Glomerular visceral epithelial cell (primary cell): ENCODE results near the gene GALM.

Source experiments
- DNase-seq: peaks from one replicate; pipeline ENCODE4 v3.0.0-alpha.2; 2016; ENCODE audit errors: extremely low spot score

The GALM gene

DNA sequence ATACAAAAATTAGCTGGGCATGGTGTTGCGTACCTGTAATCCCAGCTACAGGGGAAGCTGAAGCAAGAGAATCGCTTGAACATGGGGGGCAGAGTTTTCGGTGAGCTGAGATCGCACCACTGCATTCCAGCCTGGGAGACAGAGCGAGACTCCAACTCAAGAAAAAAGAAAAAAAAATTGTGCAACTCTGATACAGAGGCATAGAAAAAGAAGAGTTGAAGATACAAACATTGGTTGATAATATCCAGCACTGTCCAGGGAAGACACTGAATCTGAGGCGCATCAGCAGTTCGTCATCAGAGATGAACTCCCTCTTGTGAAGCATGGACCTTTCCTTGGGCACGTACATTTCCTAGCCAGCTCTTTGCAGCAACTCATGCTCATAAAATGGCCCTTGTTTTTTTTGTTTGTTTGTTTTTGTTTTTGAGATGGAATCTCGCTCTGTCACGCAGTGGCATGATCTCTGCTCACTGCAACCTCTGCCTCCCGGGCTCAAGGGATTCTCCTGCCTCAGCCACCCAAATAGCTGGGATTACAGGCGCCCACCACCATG is 16.7 kb upstream of the GALM start:
- no peak for DNase-seq

DNA sequence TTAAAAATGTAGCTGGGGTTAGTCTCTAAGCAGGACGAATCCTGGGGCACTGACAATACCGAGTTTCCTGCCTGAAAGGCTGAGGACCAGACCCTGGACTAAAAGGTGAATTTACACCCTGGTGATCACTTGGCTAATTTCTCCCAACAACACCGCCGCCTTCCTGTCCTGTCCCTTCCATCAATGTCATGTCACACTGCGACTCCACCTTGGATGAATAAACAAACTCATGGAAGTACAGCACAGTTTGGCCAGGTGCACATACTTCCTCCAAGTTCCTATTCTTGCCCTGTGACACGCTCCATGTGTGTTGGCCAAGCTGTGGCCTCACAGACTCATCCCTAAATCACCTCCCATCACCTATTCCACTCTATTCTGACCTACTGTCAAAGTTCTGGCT is 15.9 kb upstream of the GALM start:
- no peak for DNase-seq

DNA sequence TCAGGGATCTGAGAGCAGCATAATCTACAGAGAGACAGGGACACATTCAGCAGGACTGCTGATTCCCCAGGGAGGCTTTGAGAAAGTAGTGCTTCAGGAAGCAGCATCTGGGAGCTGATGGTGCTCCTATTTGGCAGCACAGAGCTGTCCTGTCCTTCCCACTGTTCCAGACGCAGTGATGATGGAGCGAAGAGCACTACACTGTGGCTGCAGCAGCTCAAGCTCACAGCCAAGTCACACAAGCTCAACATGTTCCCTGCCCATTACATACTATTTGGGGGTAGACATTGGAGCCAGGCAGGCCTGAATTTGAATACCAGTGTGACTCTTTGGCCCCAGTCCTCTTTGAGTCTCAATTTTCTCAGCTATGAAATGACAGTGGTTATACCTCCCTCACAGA is 15.2 kb upstream of the GALM start:
- no peak for DNase-seq

DNA sequence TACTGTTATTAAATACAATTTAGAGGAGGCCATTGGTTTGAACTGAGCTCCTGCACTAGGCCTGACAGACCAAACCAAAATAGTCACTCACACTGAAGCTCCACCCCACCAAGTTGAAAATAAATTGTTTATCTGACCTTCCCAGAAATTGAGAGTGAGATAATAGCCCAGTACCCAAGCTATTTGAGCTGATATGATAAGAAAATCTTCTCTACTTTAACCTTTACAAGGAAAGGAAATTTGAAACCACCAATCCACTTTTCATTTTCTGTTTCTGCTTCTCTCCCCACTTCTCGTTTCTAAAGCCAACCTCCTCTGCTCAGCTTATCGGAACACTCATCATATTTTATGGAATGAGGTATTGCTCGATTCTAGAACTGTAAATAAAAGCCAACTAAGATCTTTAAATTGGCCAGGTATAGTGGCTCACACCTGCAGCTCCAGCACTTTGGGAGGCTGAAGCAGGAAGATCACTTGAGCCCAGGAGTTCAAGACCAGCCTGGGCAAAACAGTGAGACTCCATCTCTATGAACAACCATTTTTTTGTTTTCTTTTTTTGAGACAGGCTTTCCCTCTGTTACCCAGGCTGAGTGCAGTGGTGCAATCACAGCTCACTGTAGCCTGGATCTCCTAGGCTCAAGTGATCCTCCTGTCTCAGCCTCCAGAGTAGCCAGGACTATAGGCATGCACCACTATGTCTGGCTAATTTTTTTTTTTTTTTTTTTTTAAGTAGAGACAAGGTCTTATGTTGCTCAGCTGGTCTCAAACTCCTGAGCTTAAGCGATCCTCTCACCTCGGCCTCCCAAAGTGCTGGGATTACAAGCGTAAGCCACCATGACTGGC is 13.3 kb upstream of the GALM start:
- no peak for DNase-seq

DNA sequence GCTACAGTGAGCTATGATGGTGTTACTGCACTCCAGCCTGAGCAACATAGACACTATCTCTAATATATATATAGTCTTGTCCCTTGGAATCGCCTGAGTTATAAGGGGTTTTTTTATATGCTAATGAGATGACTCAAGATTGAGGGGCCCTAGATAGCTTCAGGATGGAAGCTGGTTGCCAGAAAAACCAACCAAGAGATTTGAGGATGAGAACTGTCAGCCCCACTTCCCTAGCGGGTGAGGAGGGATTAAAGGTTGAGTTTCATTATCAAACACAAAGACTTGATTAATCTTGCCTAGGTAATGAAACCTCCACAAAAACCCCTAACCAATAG is 12.6 kb upstream of the GALM start:
- DNase-seq = no peak

DNA sequence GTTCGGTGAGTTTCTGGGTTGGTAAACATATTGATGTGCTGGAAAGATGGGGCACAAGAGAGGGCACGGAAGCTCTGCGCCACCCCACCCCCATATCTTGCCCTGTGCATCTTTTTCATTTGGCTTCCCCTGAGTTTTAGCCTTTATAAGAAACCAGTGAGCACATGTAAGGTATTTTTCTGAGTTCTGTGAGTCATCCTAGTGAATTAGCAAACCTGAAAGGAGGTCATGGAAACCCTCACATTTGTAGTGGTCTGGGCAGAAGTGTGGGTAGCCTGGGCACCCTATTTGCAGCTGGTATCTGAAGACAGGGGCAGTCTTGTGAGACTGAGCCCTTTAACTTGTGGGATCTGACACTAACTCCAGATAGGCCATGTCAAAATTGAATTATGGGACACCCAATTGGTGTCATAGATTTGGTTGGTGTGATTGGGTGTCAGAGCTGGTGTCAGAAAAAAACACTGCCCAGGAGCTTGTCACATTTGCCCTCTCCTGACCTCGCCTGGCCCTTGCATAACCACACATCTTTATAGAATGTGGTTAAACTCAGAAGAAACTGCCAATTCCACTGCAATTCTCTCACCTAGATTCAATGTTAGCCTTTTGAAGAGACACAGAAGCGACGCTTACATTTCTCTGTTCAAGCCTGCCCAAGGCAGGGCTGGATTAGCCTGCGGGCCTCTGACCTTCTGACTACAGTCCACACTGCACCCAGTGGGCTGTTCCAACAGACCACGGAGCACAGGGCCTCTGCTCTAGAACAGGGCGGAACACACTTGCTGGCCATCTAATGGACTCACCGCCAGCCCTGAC is 12.0 kb upstream of the GALM start:
- no peak for DNase-seq

DNA sequence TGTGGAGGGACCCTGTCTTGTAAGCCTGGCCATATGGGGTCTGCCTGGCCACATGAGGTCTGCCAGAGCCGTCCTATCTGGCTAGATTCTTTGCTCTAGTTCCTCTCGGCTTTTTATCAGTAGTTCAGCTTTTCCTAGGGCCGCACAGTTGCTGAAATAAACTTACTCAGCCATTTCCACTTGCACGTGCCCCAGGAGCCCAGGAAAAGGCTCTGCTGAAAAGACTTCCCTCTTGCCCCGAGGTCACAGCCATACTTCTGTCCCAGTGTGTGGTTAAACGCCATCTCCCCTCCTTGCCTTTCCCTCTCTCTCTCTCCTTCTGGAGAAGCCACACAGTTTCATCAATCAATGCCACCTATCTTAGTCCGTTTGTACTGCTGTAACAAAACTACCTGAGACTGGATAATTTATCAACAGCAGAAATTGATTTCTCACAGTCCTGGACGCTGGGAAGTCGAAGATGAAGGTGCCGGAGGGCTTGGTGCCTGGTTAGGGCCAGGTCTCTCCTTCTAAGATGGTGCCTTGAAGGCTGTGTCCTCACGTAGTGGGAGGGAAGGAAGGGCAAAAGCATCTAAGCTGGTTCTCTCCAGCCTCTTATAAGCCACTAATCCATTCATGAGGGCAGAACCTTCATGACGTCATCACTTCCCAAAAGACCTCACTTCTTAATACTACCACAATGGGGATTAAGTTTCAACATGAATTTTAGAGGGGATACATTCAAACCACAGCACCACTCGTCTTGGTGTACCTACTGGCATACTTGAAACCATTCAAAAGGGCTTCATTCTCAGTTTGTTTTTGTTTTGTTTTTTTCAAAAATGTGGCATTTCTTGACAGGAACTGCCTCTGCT is 11.2 kb upstream of the GALM start:
- DNase-seq = no peak

DNA sequence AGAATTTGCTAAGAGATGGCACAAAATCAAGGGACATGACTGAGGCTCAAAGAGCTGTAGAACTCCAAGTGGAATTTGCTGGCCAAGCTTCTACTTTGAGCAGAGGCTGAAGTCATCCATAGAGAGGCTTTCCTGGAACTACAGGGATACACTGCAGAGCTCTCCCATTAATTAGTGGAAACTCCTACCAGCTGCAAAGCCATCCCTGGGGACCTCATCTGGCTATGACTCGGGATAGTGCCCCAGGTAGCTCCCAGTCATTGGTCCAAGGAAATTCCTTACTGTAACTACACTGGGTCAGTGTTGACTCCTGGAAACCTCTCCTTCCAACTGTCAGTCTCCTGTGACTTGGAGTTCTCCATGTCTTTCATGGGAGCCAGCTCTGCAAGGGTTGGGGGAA is 10.5 kb upstream of the GALM start:
- DNase-seq = no peak

DNA sequence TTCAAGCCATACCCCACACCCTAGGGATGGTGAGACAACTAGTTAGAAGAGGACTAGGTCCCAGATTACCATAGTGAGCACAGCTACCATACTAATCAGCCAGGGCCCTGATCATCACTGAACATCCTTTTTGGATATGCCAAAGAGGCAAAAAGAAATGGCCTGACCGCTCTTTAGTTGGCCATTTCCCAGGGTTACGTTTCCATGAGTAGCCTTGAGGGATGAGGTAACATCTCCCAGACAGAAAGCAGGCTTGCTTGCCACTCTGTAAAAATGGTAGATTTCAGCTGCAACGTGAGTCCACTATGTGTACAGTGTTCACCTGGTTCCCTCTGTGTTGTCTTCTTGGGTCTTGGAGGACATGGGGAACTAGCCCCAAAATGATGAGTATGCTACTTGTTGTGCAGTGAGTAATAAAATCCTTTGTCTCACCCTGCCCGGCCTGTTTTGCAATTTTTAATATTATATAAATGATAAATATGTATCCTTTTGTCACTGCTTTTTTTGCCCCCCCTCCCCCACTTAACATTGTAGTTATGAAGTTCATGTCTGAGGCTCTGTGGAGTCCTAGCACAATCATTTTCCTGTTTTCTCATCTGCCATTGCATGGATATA is 8.9 kb upstream of the GALM start:
- no peak for DNase-seq

DNA sequence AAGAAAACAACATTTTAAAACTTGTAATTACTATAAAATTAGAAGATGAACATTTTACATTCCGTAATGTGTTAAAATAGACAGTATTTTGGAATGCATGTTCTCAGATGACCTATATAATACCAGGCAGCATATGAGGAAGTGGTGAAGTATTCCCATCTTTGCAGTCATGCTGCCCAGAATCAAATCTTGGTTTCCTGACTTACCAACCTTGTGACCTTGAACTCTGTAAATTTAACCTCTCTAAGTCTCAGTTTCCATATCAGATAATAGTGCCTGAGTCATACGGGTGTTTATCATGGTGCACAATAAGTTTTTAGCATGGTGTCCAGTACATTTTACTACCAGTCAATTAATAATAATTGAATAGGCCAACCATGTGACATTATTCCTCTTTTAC is 7.3 kb upstream of the GALM start:
- DNase-seq = no peak

DNA sequence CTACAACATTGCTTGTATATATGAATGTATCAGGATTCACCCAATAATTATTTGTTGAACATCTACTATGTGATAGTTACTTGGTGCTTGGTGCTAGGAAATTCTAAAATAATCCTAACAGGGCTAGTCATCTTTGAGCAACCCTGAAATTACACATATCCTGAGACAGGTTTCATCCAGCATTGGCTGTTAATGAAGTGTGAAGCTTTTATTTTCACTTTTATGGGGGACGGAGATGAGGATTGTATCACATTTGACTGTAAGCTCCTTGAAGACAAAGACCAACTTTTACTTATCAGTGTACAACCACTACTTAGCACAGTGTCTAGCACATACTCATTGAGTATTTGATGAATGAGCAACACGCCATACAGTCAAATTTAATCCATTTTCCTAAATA is 6.8 kb upstream of the GALM start:
- DNase-seq = no peak

DNA sequence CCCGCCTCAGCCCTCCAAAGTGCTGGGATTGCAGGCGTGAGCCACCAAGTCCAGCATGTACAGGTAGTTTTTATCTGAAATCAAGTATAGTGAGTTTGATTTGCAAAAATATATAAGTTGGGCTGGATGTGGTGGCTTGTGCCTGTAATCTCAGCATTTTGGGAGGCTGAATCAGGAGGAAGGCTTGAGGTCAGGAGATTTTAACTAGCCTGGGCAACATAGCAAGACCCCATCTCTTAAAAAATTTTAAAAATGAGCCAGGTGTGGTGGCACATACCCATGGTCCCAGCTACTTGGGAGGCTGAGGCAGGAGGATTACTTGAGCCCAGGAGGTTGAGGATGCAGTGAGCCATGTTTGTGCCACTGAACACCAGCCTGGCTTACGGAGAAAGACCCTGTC is 5.6 kb upstream of the GALM start:
- DNase-seq = no peak

DNA sequence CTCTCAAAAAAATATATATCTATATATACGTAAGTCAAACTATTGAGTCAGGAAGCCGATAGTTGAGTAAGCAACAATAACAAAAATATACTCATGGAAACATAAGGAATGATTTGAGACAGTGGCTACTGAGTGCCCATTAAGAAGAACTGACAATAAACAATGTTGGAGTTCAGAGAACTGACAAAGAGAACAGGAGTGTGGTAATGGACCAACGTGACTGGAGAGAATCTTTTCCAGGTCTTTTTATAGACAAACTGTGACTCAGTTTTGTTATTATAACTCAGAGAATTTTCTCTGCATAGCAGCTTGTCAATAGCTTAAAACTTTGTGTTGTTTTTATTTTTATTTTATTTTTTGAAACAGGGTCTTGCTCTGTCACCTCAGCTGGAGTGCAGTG is 4.6 kb upstream of the GALM start:
- no peak for DNase-seq

DNA sequence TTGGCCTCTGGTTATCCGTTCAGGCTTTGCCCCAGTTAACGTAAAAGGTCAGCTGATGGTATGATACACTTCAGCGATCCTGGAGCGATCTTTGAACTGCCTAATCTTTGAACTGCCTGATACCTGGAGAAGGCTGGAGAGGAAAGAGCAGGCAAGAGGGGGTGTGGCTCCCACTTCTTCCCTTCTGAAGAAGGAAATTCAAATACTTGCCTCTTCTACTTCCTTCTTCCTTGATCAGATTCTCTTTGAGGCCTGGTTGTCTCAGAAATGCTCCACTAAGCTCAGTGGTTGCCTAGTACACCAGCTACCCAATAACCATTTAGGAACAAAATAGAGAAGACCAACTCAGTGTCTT is 619 bp downstream of the GALM start:
- DNase-seq = no peak

DNA sequence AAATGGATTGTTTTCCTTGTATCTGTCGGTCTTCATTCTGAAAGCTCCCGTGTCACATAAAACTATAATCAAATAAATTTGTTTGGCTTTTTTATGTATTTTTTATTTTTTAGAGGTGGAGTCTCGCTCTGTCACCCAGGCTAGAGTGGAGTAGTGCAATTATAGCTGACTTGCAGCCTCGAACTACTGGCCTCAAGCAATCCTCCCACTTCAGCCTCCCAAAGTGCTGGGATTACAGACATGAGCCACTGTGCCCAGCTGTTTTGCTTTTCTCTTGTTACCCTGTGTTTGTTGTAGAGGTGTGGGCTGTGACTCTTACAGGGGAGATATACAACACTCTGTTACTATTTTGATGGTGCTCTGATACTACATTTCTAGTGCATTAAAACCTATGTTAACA is 2.2 kb downstream of the GALM start:
- no peak for DNase-seq

DNA sequence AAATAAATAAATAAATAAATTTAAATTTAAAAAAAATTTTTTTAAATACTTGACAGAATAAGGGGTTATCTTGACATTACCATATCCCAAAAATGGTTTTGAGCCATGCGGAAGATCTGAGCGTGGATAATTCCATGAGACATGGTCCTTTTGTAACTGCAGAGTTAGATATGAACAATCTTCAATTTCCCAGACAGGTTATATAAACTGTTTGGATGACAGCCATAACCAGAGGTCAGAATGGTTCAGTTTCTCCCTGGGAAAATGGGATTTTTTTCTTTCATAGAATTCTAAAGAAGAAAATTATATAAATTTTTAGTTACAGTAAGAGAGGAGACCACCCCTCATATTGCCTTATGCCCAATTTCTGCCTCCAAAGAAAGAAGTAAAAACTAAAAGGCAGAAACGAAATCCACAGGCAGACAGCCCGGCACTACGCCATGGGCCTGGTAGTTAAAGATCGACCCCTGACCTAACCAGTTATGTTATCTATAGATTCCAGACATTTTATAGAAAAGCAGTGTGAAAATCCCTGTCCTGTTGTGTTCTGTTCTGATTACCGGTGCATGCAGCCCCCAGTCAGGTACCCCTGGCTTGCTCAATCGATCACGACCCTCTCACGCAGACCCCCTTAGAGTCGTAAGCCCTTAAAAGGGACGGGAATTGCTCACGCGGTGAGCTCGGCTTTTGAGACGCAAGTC is 3.0 kb downstream of the GALM start:
- no peak for DNase-seq

DNA sequence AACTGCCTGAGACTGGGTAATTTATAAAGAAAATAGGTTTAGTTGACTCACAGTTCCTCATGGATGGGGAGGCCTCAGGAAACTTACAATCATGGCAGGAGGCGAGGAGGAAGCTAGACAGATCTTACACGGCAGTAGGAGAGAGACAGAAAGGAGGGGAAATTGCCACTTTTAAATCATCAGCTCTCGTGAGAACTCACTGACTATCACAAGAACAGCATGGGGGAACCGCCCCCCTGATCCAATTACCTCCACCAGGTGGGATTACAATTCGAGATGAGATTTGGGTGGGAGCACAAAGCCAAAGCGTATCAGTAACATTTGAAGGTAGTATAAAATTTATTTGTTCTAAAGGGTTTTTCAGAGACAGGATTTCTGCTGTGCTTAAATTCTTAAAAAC is 5.4 kb downstream of the GALM start:
- no peak for DNase-seq

DNA sequence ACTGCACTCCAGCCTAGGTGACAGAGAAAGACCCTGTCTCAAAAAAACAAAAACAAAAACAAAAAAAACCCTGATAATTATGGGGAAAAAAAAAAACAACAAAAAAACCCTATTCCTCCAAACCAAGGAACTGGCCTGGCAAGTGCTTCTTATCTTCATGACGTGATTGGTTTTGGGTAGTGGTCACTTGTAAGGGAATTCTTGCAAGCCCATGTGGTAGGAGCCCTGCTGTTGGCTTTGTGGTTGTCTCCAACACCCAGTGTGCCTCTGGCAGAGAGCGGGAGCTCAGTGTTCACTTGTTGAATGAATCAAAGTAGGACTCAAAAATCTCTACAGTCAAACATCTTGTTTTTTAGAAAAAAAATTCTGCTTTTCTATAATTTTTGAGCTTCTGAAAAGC is 6.0 kb downstream of the GALM start:
- no peak for DNase-seq

DNA sequence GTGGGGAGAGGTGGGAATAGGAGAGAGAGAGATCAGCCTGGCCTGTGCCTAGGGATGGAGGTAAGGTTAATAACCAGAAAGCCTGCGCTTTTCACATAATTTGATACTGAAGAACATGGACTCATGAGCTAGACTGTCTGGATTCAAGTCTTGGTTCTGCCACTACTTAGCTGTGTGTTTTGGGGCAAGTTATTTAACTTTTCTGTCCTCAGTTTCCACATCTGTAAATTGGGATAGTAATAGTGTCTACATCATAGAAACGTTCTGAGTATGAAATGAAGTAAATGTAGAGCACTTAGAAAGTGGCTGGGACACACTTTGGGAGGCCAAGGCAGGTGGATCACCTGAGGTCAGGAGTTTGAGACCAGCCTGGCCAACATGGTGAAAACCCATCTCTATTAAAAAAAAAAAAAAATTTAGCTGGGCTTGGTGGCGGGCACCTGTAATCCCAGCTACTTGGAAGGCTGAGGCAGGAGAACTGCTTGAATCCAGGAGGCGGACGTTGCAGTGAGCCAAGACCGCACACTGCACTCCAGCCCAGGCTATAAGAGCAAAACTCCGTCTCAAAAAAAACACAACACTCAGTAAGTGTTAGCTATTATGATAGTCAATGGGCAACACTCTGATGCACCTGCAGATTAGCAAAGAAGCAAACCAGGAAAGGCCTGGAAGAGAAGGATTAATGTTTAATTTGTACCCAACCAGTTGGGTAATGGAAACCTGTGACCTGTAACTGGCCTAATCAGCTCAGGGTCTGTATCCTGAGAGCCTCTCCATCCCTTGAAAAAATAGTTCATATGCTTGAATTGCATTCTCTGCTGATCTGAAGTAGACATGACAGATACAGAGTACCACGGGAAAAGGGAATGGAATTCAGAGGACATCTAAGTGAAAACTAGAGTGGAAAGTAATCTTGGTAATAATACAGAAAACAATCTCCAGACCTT is 6.8 kb downstream of the GALM start:
- no peak for DNase-seq

DNA sequence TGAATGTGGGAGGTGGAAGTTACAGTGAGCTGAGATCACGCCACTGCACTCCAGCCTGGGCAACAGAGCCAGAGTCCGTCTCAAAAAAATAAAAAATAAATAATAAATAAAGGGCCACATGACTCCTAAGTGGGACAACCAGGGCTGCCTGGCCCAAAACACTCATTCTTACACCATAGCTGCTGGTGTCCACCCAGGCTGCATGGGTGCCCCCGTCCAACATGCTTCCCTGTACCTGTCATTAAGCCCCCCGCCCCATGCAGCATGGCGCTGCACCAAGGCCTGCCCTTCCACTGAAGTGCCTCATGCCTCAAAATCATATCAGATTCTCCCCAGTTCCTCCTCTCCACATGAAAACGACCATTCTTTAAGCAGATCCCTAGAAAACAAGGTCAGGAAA is 10.8 kb downstream of the GALM start:
- DNase-seq = no peak
